Upper lobe of left lung (tissue), 6 donors: ENCODE results near the gene SH3GL1. TPM values are rescaled to one million over a fixed set of nuclear protein-coding genes. Genes with fewer than 3 reads are reported as not detected.
"Not testable (repeated sequence)": the region's sequence is repeated elsewhere in the genome, so short reads cannot be mapped to it uniquely, and the experiment has no call there.

Experiments
- ATAC-seq, 2 donors: fragments of 200-7000 bp; cut with Tn5 transposase; one replicate each; pipeline ENCODE4 v1.9.1; 2022; ENCODE audit warnings: mild to moderate bottlenecking in 2 of 2, moderate library complexity in 2 of 2; ENCODE audit not compliant: low FRiP score in 2 of 2
- DNase-seq, 2 donors: peaks; one replicate each; pipeline ENCODE4 v3.0.0-alpha.2; 2019 to 2020
- H3K27ac ChIP-seq, 4 donors: fragments of 200-600 bp; sonication (generic); one replicate each; pipeline ENCODE4 v1.5.1; 2016 to 2019
- H3K27me3 ChIP-seq, 4 donors: fragments of 200-600 bp; sonication (generic); one replicate each; pipeline ENCODE4 v1.5.1; 2017 to 2019
- H3K36me3 ChIP-seq, 4 donors: fragments of 200-600 bp; sonication (generic); one replicate each; pipeline ENCODE4 v1.5.1; 2016 to 2019
- H3K4me1 ChIP-seq, 4 donors: fragments of 200-600 bp; sonication (generic); one replicate each; pipeline ENCODE4 v1.5.1; 2018 to 2019
- H3K4me3 ChIP-seq, 4 donors: fragments of 200-600 bp; sonication (generic); one replicate each; pipeline ENCODE4 v1.5.1; 2017 to 2019; ENCODE audit warnings: mild to moderate bottlenecking in 2 of 4, moderate library complexity in 1 of 4
- H3K9me3 ChIP-seq, 4 donors: fragments of 200-600 bp; sonication (generic); one replicate each; pipeline ENCODE4 v1.5.1; 2018 to 2019
- EP300 ChIP-seq, 4 donors: sonication (generic); formaldehyde crosslinking; IDR thresholded peaks; one replicate each; pipeline ENCODE4 v1.5.1; 2017; ENCODE audit warnings: antibody characterized with exemption in 4 of 4, control low read depth in 2 of 4
- POLR2A ChIP-seq, 4 donors: fragments of 450-650 bp; IDR thresholded peaks; one replicate each; pipeline ENCODE4 v1.5.1; 2016 to 2017; ENCODE audit warnings: antibody characterized with exemption in 4 of 4, mild to moderate bottlenecking in 2 of 4
- POLR2AphosphoS5 ChIP-seq, 2 donors: sonication (generic); formaldehyde crosslinking; IDR thresholded peaks; one replicate each; pipeline ENCODE4 v1.5.1; 2017; ENCODE audit warnings: antibody characterized with exemption in 2 of 2
- WGBS, 2 donors: methylation state at CpG; one replicate each; pipeline ENCODE4 v1.1.5; 2017 to 2018; 5-methylcytosine and 5-hydroxymethylcytosine counted together
- total RNA-seq, 6 donors: library from RNA; depleted of rRNA in 4 of 6; stranded (reverse); fragments of >200 nt in 4 of 6; gene quantifications; one replicate each; pipeline versions ENCODE4 v1.1.0 to v1.2.1, GENCODE V29; 2016 to 2021
- TF ChIP-seq, protein P1 (sequence below), 6 experiments: fragments of 450-650 bp in 4 of 6; fragments of 200-600 bp in 2 of 6; sonication (generic) in 2 of 6; IDR thresholded peaks; one replicate each; pipeline ENCODE4 v1.5.1; 2016 to 2019; ENCODE audit warnings: antibody characterized with exemption in 6 of 6
- donor health status: DM: no; HTN: no; CAD: no; lungs with moderate emphysema.
- donor health status: DM: no; HTN: yes; CAD: no; lungs with severe emphysema.

Gene SH3GL1
- total RNA-seq, 6 donors from 2014 or later, result 27.4 to 60.1 (median 53.8) TPM

- Histone ChIP-seq H3K36me3 (peaks cover 0 to 17% (median 2%) of the 10 kb centered on the region in 4 donors), H3K9me3 (no peaks in the 10 kb centered on the region), H3K27me3 (no peaks in the 10 kb centered on the region), H3K4me1 (no peaks in the 10 kb centered on the region), H3K4me3 (no peak overlapping the region), H3K27ac (no peak overlapping the region)
- ATAC-seq (no peak), DNase-seq (no peak)
- WGBS, 2 donors, result 87 to 94% methylated on average over 8 of the region's 8 CpGs
- TF ChIP-seq POLR2AphosphoS5 (IDR thresholded peaks at IDR 0.05) (no peak), EP300 (IDR thresholded peaks at IDR 0.05) (no peak), POLR2A (IDR thresholded peaks at IDR 0.05) (no peak)
- TF ChIP-seq, protein P1, sequence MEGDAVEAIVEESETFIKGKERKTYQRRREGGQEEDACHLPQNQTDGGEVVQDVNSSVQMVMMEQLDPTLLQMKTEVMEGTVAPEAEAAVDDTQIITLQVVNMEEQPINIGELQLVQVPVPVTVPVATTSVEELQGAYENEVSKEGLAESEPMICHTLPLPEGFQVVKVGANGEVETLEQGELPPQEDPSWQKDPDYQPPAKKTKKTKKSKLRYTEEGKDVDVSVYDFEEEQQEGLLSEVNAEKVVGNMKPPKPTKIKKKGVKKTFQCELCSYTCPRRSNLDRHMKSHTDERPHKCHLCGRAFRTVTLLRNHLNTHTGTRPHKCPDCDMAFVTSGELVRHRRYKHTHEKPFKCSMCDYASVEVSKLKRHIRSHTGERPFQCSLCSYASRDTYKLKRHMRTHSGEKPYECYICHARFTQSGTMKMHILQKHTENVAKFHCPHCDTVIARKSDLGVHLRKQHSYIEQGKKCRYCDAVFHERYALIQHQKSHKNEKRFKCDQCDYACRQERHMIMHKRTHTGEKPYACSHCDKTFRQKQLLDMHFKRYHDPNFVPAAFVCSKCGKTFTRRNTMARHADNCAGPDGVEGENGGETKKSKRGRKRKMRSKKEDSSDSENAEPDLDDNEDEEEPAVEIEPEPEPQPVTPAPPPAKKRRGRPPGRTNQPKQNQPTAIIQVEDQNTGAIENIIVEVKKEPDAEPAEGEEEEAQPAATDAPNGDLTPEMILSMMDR (IDR thresholded peaks at IDR 0.05), result no peak
Measured at GRCh38 chr19:4350111-4350510, 50.2 kb downstream of the SH3GL1 start.

- 94 to 97% methylated on average over 16 of the region's 16 CpGs for WGBS, 2 donors
- not testable (repeated sequence) for ATAC-seq
Measured at GRCh38 chr19:4349225-4349624, 51.1 kb downstream of the SH3GL1 start.

DNA sequence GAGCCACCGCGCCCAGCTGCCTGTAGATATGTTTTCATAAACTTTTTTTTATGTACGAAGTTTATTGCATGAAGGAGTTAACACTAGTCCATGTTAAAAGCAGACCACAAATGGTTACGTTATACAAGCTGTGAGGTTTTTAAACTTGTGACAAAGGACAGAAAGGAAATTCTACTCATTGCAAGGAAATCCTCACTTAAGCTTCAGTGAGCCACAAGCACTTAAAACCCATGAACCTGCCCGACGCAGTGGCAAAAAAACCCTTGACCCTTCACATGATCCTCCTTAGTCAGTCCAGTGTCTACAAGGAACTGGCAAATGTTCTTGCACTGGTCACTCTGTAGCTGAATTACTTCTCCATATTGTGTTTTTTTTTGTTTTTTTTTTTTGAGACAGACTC is 52.8 kb downstream of the SH3GL1 start:
- WGBS, 2 donors, result 64 to 82% methylated on average over 6 of the region's 6 CpGs
- no peak for DNase-seq
- Histone ChIP-seq H3K4me3 (no peak overlapping the region), H3K4me1 (peaks cover 7 to 9% (median 7%) of the 10 kb centered on the region in 4 donors), H3K27ac (no peak overlapping the region), H3K27me3 (no peaks in the 10 kb centered on the region), H3K9me3 (no peaks in the 10 kb centered on the region), H3K36me3 (peaks cover 0 to 14% (median 0%) of the 10 kb centered on the region in 4 donors)
- TF ChIP-seq POLR2AphosphoS5 (IDR thresholded peaks at IDR 0.05) (no peak), EP300 (IDR thresholded peaks at IDR 0.05) (no peak), POLR2A (IDR thresholded peaks at IDR 0.05) (no peak)
- TF ChIP-seq, protein P1 (IDR thresholded peaks at IDR 0.05), result no peak
- no peak for ATAC-seq

More at GRCh38 chr19:4349225-4349624, 51.1 kb downstream of the SH3GL1 start:
- DNase-seq, H3K4me1 ChIP-seq, H3K4me3 ChIP-seq, H3K9me3 ChIP-seq, H3K27me3 ChIP-seq, H3K27ac ChIP-seq: not testable (repeated sequence)
- peaks cover 0 to 17% (median 1%) of the 10 kb centered on the region in 4 donors for H3K36me3 ChIP-seq

DNA sequence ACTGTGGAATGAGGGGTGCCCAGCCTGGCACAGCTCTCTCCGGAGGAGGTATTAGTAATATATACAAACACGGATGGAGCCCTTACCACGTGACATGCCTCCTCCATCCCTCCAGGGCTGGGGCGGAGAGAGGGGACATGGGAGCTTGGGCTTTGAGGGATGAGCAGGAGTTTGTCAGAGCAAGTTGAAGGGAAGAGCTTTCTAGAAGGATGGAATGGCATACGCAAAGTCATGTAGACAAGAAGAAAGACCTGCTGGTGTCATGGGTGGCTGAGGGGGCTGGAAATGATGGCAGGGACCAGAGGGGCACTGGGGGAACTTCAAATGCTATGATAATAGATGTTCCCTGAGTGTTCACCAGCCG is 54.3 kb downstream of the SH3GL1 start:
- H3K27me3 ChIP-seq, result no peaks in the 10 kb centered on the region
- peaks cover 11 to 15% (median 12%) of the 10 kb centered on the region in 4 donors for H3K4me1 ChIP-seq
- peaks cover 0 to 14% (median 0%) of the 10 kb centered on the region in 4 donors for H3K36me3 ChIP-seq
- WGBS, 2 donors, result 92 to 97% methylated on average over 6 of the region's 6 CpGs
- TF ChIP-seq POLR2A (IDR thresholded peaks at IDR 0.05) (no peak), POLR2AphosphoS5 (IDR thresholded peaks at IDR 0.05) (no peak), EP300 (IDR thresholded peaks at IDR 0.05) (no peak)
- DNase-seq (no peak), ATAC-seq (no peak)
- no peaks in the 10 kb centered on the region for H3K9me3 ChIP-seq
- no peak overlapping the region for H3K4me3 ChIP-seq
- H3K27ac ChIP-seq, result no peak overlapping the region

DNA sequence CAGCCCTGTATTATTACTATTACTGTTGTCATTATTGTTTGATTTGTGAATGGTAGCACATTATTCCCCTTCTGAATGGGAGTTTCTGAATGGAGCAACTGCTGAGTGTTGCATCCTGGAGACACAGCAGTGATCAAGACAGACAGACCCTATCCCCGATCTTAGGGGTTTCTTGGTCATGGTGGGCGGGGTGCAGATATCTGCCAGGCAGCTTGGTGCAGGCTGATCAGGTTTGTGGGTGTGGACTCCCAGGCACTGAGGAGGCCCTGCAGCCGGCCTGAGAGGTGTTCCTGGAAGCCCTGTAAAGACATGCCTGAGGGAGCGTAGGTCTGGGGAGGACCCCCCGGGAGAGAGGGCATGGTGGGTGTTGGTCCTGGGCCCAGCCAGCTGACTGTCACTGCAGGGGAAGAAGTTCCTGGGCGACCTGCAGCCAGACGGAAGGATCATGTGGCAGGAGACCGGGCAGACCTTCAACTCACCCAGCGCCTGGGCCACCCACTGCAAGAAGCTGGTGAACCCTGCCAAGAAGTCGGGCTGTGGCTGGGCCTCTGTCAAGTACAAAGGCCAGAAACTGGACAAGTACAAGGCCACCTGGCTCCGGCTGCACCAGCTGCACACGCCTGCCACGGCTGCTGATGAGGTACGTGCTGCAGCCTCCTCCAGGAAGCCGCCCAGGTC is 54.9 kb downstream of the SH3GL1 start:
- TF ChIP-seq POLR2A (IDR thresholded peaks at IDR 0.05) (no peak), EP300 (IDR thresholded peaks at IDR 0.05) (no peak), POLR2AphosphoS5 (IDR thresholded peaks at IDR 0.05) (no peak)
- TF ChIP-seq, protein P1 (IDR thresholded peaks at IDR 0.05), result no peak
- DNase-seq (no peak), ATAC-seq (no peak)
- Histone ChIP-seq H3K27ac (no peak overlapping the region), H3K9me3 (no peaks in the 10 kb centered on the region), H3K36me3 (peaks cover 0 to 14% (median 0%) of the 10 kb centered on the region in 4 donors), H3K4me1 (peaks cover 11 to 15% (median 12%) of the 10 kb centered on the region in 4 donors), H3K4me3 (no peak overlapping the region), H3K27me3 (no peaks in the 10 kb centered on the region)
- 91 to 97% methylated on average over 9 to 15 of the region's 15 CpGs for WGBS, 2 donors
